ENCODE data around the gene IL22RA2. TPM values are rescaled to one million over a fixed set of nuclear protein-coding genes. Genes with fewer than 3 reads are reported as not detected.
A peak's percentile ranks its signal among the peaks of the same experiment; 100 is the strongest.

IL22RA2 gene
- total RNA-seq, 1 donor from 2014 or later: not detected

DNA sequence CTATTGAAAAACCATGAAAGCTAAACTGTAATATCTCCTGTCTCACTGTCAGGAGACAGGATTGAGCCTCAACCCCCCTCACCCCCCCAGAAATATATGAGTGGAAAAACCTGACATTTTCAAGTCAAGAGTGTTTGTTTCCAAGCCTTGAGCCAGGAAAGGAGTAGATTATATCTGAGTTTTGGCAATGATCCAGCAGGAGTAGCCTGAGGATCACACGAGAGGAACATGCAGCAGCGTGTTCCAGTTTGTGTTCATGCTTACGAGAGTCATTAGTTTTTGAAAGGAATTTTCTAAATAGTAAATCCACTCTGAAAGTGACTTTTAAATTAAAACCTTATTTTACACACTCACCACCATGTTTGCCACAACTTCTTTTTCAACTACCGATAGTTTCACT is 15.8 kb downstream of the IL22RA2 start:
- peaks cover 31% of the 10 kb centered on the region for H3K9me3 Mint-ChIP-seq
- no peak overlapping the region for H3K4me3 Mint-ChIP-seq
- TF ChIP-seq, protein P1, sequence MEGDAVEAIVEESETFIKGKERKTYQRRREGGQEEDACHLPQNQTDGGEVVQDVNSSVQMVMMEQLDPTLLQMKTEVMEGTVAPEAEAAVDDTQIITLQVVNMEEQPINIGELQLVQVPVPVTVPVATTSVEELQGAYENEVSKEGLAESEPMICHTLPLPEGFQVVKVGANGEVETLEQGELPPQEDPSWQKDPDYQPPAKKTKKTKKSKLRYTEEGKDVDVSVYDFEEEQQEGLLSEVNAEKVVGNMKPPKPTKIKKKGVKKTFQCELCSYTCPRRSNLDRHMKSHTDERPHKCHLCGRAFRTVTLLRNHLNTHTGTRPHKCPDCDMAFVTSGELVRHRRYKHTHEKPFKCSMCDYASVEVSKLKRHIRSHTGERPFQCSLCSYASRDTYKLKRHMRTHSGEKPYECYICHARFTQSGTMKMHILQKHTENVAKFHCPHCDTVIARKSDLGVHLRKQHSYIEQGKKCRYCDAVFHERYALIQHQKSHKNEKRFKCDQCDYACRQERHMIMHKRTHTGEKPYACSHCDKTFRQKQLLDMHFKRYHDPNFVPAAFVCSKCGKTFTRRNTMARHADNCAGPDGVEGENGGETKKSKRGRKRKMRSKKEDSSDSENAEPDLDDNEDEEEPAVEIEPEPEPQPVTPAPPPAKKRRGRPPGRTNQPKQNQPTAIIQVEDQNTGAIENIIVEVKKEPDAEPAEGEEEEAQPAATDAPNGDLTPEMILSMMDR (IDR thresholded peaks at IDR 0.05; ENCODE audit: unreplicated experiment): no peak
- no peaks in the 10 kb centered on the region for H3K27me3 Mint-ChIP-seq (ENCODE audit: low read depth)
- no peak for DNase-seq (ENCODE audit: low spot score in 2 of 2, unreplicated experiment in 2 of 2)
- peaks cover 2% of the 10 kb centered on the region for H3K36me3 Mint-ChIP-seq
- H3K4me1 Mint-ChIP-seq: peaks cover 20% of the 10 kb centered on the region
- H3K27ac Mint-ChIP-seq: peak overlapping the region; percentile 64

DNA sequence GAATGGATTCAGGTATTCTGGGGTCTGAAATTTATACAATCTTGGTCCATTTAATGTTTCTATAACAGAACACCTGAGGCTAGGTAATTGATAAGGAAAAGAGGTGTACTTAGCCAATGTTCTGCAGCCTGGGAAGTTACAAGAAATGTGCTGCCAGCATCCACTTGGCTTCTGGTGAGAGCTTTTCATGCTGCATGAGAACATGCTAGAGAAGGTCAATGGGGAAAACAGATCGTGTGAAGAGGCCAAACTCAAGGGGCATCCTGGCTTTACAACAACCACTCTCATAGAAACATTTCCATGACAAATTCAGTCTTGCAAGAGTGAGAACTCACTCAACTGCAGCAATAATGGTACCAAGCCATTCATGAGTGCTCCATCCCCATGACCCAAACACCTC is 16.8 kb downstream of the IL22RA2 start:
- DNase-seq (ENCODE audit: low spot score in 2 of 2, unreplicated experiment in 2 of 2): no peak
- Mint-ChIP-seq H3K27me3 (ENCODE audit: low read depth) (no peaks in the 10 kb centered on the region), H3K4me1 (peaks cover 20% of the 10 kb centered on the region), H3K36me3 (peaks cover 2% of the 10 kb centered on the region), H3K27ac (no peak overlapping the region), H3K9me3 (peaks cover 35% of the 10 kb centered on the region), H3K4me3 (no peak overlapping the region)
- TF ChIP-seq, protein P1 (IDR thresholded peaks at IDR 0.05; ENCODE audit: unreplicated experiment): no peak

DNA sequence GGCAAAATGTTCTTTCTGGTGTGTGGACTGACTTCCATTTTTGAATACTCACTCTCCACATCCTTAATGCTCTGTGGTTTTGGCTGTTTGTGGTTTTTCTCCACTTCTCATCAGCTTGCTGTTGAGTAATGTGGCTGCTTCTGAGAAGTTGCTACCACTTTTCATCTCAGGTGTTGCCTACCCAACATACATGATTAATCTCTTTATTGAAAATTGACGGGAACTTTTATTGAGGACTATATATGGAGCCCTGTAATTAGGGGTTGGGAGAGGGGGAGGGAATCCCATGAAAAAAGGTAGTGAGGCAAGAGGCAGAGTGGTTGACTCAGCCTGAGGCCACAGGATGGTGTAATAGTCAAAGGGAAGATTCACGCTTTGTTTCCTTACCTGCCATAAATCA is 17.6 kb downstream of the IL22RA2 start:
- Mint-ChIP-seq H3K4me1 (peaks cover 20% of the 10 kb centered on the region), H3K36me3 (peaks cover 2% of the 10 kb centered on the region), H3K27ac (no peak overlapping the region), H3K4me3 (no peak overlapping the region), H3K9me3 (peaks cover 37% of the 10 kb centered on the region), H3K27me3 (ENCODE audit: low read depth) (no peaks in the 10 kb centered on the region)
- TF ChIP-seq, protein P1 (IDR thresholded peaks at IDR 0.05; ENCODE audit: unreplicated experiment): no peak
- no peak for DNase-seq (ENCODE audit: low spot score in 2 of 2, unreplicated experiment in 2 of 2)

DNA sequence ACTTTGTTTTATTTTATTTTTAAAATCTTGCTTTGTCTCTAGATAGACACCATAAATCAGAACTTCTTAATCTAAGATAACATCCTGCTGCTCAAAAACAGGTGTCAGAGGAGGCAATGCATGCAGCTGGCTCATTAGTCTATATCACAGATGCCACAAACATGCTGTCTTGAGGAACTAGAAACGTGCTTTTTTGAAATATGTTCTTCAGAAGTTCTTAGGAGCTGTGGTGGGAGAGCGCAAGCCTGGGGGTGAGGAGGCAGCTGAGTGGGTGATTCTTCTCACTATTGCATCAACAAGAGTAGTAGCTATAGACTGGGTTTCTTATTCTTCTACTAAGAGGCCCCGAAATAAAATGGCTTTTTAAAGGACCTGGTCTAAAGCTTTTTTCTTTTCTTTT is 23.4 kb downstream of the IL22RA2 start:
- Mint-ChIP-seq H3K36me3 (no peaks in the 10 kb centered on the region), H3K4me1 (no peaks in the 10 kb centered on the region), H3K27ac (no peak overlapping the region), H3K4me3 (no peak overlapping the region), H3K9me3 (peaks cover 27% of the 10 kb centered on the region), H3K27me3 (ENCODE audit: low read depth) (no peaks in the 10 kb centered on the region)
- TF ChIP-seq, protein P1 (IDR thresholded peaks at IDR 0.05; ENCODE audit: unreplicated experiment): no peak
- DNase-seq (ENCODE audit: low spot score in 2 of 2, unreplicated experiment in 2 of 2): no peak

DNA sequence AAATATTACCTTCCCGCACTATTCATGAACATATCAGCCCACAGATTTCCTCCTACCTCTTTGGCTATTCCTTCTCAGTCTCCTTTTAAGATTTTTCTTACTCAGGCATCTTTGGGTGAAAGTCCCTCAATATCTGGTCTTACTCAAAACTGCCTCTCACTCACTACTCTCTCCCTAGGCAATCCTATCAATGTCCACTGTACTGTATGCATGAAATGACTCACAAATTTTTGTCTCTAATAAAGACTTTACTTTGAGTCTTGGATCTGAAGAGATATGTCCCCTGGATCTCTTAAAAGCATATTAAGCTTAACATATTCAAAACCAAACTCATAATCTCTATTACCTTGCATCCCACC is 24.4 kb downstream of the IL22RA2 start:
- Mint-ChIP-seq H3K4me1 (no peaks in the 10 kb centered on the region), H3K9me3 (peaks cover 27% of the 10 kb centered on the region), H3K27me3 (ENCODE audit: low read depth) (no peaks in the 10 kb centered on the region)

More for the DNA sequence above, 24.4 kb downstream of the IL22RA2 start:
- TF ChIP-seq, protein P1 (IDR thresholded peaks at IDR 0.05; ENCODE audit: unreplicated experiment): no peak
- no peaks in the 10 kb centered on the region for H3K36me3 Mint-ChIP-seq
- H3K27ac Mint-ChIP-seq: no peak overlapping the region
- no peak overlapping the region for H3K4me3 Mint-ChIP-seq
- DNase-seq (ENCODE audit: low spot score in 2 of 2, unreplicated experiment in 2 of 2): no peak

All from mesothelial cell of epicardium (in vitro differentiated cells).